T-helper 17 cell (primary cell): ENCODE results near the gene FADD. TPM values are rescaled to one million over a fixed set of nuclear protein-coding genes. Genes with fewer than 3 reads are reported as not detected.

Source experiments
- ATAC-seq: fragments of 150-1000 bp; cut with Tn5 transposase; 2 replicates; pipeline ENCODE4 v1.10.0; 2021; ENCODE audit warnings: mild to moderate bottlenecking, moderate library complexity
- DNase-seq, 3 donors: peaks; one replicate each; pipeline versions ENCODE4 v3.0.0 to v3.0.0-alpha.2; 2020 to 2021
- H3K9me3 ChIP-seq: one replicate; pipeline ENCODE4 v1.7.0; 2013; ENCODE audit warnings: low read length, mild to moderate bottlenecking; ENCODE audit not compliant: control insufficient read depth, poor library complexity, severe bottlenecking
- H3K27ac Mint-ChIP-seq: one replicate; pipeline ENCODE4 v1.8.0; 2022; ENCODE audit warnings: mild to moderate bottlenecking, moderate library complexity, mixed read lengths
- H3K27me3 Mint-ChIP-seq: one replicate; pipeline ENCODE4 v1.8.0; 2022; ENCODE audit warnings: mixed read lengths
- H3K36me3 Mint-ChIP-seq: one replicate; pipeline ENCODE4 v1.8.0; 2022; ENCODE audit warnings: low read depth, mixed read lengths
- H3K4me1 Mint-ChIP-seq: one replicate; pipeline ENCODE4 v1.8.0; 2022; ENCODE audit warnings: mild to moderate bottlenecking, mixed read lengths
- H3K4me3 Mint-ChIP-seq: one replicate; pipeline ENCODE4 v1.8.0; 2022; ENCODE audit warnings: mild to moderate bottlenecking, moderate library complexity, mixed read lengths
- total RNA-seq, 4 donors: library from RNA in 2 of 4; stranded (reverse) in 2 of 4; gene quantifications; one replicate each; pipeline ENCODE4 v1.2.3 and lab custom pipeline; 2022 to 2026

The FADD gene
- total RNA-seq, 2 donors from 2014 or later, result 8.2 to 8.6 TPM

- H3K9me3 ChIP-seq, result no peaks in the 10 kb centered on the region
- Mint-ChIP-seq H3K27ac (no peak overlapping the region), H3K27me3 (no peaks in the 10 kb centered on the region), H3K36me3 (peaks cover 17% of the 10 kb centered on the region), H3K4me1 (no peaks in the 10 kb centered on the region), H3K4me3 (no peak overlapping the region)
- no peak for DNase-seq
- ATAC-seq, result no peak
These were observed 17.8 kb downstream of the FADD start for GRCh38 chr11:70220920-70221319.

DNA sequence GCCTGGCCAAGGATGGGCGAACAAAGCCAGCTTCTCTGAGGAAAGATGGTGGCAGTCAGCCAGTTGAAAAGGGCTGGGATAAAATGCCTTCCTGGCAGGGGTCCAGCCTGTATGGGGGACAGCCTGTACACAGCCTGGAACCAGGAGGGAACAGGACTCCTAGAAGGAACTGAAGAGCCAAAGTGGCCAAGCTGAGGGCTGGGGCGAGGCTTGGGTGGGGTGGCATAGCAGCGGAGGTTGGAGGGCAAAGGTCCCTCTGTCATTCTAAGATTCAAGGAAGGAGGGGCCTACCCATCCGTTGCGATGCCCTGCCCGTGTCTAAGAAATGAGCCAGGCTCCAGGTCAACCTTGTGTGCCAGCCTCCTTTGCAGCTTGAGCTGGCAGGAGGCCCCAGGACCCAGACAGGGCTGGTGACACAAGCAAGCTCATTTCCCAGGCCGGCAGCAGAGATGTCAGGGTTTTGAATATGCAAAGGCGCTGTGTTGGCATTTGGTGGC lies 22.6 kb downstream of the FADD start:
- no peak overlapping the region for H3K27ac Mint-ChIP-seq
- ATAC-seq, result no peak

GRCh38 chr11:70226183-70226582 lies 23.1 kb downstream of the FADD start:
- no peak overlapping the region for H3K27ac Mint-ChIP-seq
- DNase-seq (no peak), ATAC-seq (no peak)
- no peaks in the 10 kb centered on the region for H3K9me3 ChIP-seq
- H3K4me1 Mint-ChIP-seq, result peaks cover 2% of the 10 kb centered on the region
- H3K27me3 Mint-ChIP-seq, result no peaks in the 10 kb centered on the region
- no peak overlapping the region for H3K4me3 Mint-ChIP-seq
- no peaks in the 10 kb centered on the region for H3K36me3 Mint-ChIP-seq

More for the DNA sequence above, 22.6 kb downstream of the FADD start:
- no peaks in the 10 kb centered on the region for H3K9me3 ChIP-seq
- peaks cover under 1% of the 10 kb centered on the region for H3K36me3 Mint-ChIP-seq
- no peaks in the 10 kb centered on the region for H3K27me3 Mint-ChIP-seq
- H3K4me3 Mint-ChIP-seq, result no peak overlapping the region
- H3K4me1 Mint-ChIP-seq, result peaks cover 2% of the 10 kb centered on the region
- no peak for DNase-seq

- no peak overlapping the region for H3K27ac Mint-ChIP-seq
- DNase-seq (no peak), ATAC-seq (no peak)
- H3K27me3 Mint-ChIP-seq, result no peaks in the 10 kb centered on the region
- no peaks in the 10 kb centered on the region for H3K36me3 Mint-ChIP-seq
- no peaks in the 10 kb centered on the region for H3K9me3 ChIP-seq
- no peak overlapping the region for H3K4me3 Mint-ChIP-seq
- H3K4me1 Mint-ChIP-seq, result peaks cover 2% of the 10 kb centered on the region
These were observed 23.9 kb downstream of the FADD start for GRCh38 chr11:70226967-70227366.

GRCh38 chr11:70229737-70230136 lies 26.6 kb downstream of the FADD start:
- Mint-ChIP-seq H3K36me3 (no peaks in the 10 kb centered on the region), H3K27ac (no peak overlapping the region), H3K4me1 (peaks cover 2% of the 10 kb centered on the region), H3K4me3 (no peak overlapping the region), H3K27me3 (peaks cover 10% of the 10 kb centered on the region)
- DNase-seq (no peak), ATAC-seq (no peak)
- no peaks in the 10 kb centered on the region for H3K9me3 ChIP-seq

GRCh38 chr11:70230151-70230839 lies 27.2 kb downstream of the FADD start:
- Mint-ChIP-seq H3K4me3 (no peak overlapping the region), H3K27me3 (peaks cover 10% of the 10 kb centered on the region), H3K36me3 (no peaks in the 10 kb centered on the region), H3K4me1 (peaks cover 2% of the 10 kb centered on the region), H3K27ac (no peak overlapping the region)
- DNase-seq (no peak), ATAC-seq (no peak)
- H3K9me3 ChIP-seq, result no peaks in the 10 kb centered on the region

DNA sequence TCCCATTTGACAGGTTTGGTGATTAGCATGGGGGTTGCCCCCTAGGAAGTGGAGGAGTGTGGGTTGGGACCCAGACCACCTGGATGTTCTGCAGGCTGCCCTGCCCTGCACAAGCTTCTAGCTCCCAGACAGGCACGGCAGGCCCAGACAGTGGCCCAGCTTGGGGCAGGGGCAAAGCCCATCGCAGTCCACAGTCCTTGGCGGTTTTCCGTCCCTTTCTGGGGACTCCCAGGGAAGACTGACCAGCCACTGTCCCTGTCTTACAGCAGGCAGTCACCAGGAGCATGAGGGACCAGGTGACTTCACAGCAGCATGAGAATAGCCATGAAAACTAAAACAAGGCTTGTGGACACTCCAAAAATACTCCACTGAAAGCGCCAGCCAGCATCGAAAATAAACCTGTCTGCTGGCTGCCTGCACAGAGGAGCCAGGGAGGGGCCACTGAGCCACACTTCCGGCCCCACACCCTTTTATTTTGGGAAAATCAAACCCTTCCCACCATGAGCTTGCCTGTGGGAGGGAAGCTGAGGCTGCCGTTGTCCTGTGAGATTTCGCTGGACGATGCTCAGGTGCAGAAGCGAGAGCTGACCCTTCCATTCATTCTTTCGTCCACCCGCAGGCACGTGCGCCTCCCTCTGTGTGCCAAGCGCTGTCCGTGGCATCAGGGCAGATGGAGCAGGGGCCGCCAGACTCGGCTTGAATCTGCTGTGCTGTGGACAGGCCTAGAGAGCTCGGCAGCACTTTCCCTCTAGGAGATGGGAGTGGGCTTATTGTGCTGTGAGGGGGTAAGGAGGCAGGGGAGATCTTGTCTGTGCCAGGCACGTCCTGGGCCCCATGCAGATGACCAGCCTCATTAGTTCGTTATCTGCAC lies 28.0 kb downstream of the FADD start:
- H3K4me1 Mint-ChIP-seq, result peaks cover 2% of the 10 kb centered on the region
- no peaks in the 10 kb centered on the region for H3K9me3 ChIP-seq
- no peak overlapping the region for H3K27ac Mint-ChIP-seq
- no peaks in the 10 kb centered on the region for H3K36me3 Mint-ChIP-seq
- peaks cover 10% of the 10 kb centered on the region for H3K27me3 Mint-ChIP-seq
- DNase-seq, result no peak
- no peak for ATAC-seq
- no peak overlapping the region for H3K4me3 Mint-ChIP-seq

GRCh38 chr11:70233034-70233433 lies 29.9 kb downstream of the FADD start:
- Mint-ChIP-seq H3K36me3 (no peaks in the 10 kb centered on the region), H3K4me1 (no peaks in the 10 kb centered on the region), H3K27ac (no peak overlapping the region), H3K4me3 (no peak overlapping the region), H3K27me3 (peaks cover 10% of the 10 kb centered on the region)
- H3K9me3 ChIP-seq, result no peaks in the 10 kb centered on the region
- no peak for DNase-seq
- ATAC-seq, result no peak

DNA sequence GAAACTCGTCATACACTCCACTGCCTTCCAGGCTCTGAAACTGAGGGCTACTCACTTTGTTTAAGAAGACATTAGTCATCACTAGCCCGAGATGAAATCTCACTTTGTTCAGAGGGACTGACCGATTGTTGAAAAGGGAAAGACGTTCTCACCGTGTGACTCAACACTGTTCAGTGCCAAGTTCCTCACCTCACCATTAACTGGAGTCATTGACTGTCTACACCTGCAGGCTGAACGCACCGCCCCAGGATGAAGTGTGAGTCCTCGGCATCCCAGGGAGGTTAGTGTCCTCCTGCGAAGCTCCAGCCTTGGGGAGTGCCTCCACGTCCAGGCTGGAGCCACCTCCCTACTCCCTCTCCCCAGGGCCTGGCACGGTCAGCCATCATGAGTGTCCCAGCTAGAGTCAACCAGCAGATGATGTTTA lies 30.4 kb downstream of the FADD start:
- Mint-ChIP-seq H3K4me3 (no peak overlapping the region), H3K27me3 (peaks cover 10% of the 10 kb centered on the region), H3K4me1 (no peaks in the 10 kb centered on the region), H3K36me3 (no peaks in the 10 kb centered on the region), H3K27ac (no peak overlapping the region)
- DNase-seq (no peak), ATAC-seq (no peak)
- no peaks in the 10 kb centered on the region for H3K9me3 ChIP-seq

- ATAC-seq (no peak), DNase-seq (no peak)
- no peak overlapping the region for H3K4me3 Mint-ChIP-seq
- peaks cover 10% of the 10 kb centered on the region for H3K27me3 Mint-ChIP-seq
- no peaks in the 10 kb centered on the region for H3K36me3 Mint-ChIP-seq
- no peak overlapping the region for H3K27ac Mint-ChIP-seq
- H3K4me1 Mint-ChIP-seq, result no peaks in the 10 kb centered on the region
- H3K9me3 ChIP-seq, result no peaks in the 10 kb centered on the region
These were observed 30.9 kb downstream of the FADD start for GRCh38 chr11:70233962-70234361.

- ATAC-seq (no peak), DNase-seq (no peak)
- H3K36me3 Mint-ChIP-seq, result peaks cover 4% of the 10 kb centered on the region
- H3K4me1 Mint-ChIP-seq, result no peaks in the 10 kb centered on the region
- H3K27ac Mint-ChIP-seq, result no peak overlapping the region
- no peak overlapping the region for H3K4me3 Mint-ChIP-seq
- peaks cover 19% of the 10 kb centered on the region for H3K27me3 Mint-ChIP-seq
- no peaks in the 10 kb centered on the region for H3K9me3 ChIP-seq
These were observed 37.2 kb downstream of the FADD start for GRCh38 chr11:70240337-70240736.

DNA sequence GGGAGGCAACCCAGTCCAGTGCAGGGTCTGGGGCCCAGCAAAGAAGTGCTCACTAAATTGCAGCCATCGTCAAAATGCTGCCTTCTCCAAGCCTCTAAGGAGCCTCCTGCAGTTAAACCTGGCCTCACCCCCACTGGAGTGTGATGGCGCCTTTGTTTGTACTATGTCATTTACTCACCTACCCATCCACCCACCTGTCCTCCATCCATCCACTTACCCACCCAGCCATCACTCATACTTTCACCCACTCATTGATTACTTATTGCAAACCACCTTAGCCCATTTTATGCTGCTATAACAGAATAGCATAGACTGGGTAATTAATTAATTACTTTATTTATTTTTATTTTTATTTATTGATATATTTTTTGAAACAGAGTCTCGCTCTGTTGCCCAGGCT lies 38.6 kb downstream of the FADD start:
- Mint-ChIP-seq H3K36me3 (peaks cover 4% of the 10 kb centered on the region), H3K4me1 (no peaks in the 10 kb centered on the region), H3K27me3 (peaks cover 19% of the 10 kb centered on the region), H3K27ac (no peak overlapping the region), H3K4me3 (no peak overlapping the region)
- no peaks in the 10 kb centered on the region for H3K9me3 ChIP-seq
- ATAC-seq (no peak), DNase-seq (no peak)

- Mint-ChIP-seq H3K36me3 (peaks cover 4% of the 10 kb centered on the region), H3K4me1 (no peaks in the 10 kb centered on the region), H3K4me3 (no peak overlapping the region), H3K27me3 (peaks cover 19% of the 10 kb centered on the region), H3K27ac (no peak overlapping the region)
- H3K9me3 ChIP-seq, result no peaks in the 10 kb centered on the region
- no peak for ATAC-seq
- no peak for DNase-seq
These were observed 39.8 kb downstream of the FADD start for GRCh38 chr11:70242885-70243284.
